Measurements from ENCODE around the gene TPRX2. TPM values are rescaled to one million over a fixed set of nuclear protein-coding genes. Genes with fewer than 3 reads are reported as not detected.

Gene TPRX2
- total and polyA plus RNA-seq, 4 experiments from 2014 or later, result not detected

- no peak overlapping the region for H3K4me3 ChIP-seq (ENCODE audit: low read length in 2 of 2)
- no peaks in the 10 kb centered on the region for H3K4me1 Mint-ChIP-seq
- CTCF ChIA-PET (ENCODE audit: partially characterized antibody), result no interaction called here
- H3K36me3 ChIP-seq (ENCODE audit: insufficient read depth, low read length), result no peaks in the 10 kb centered on the region
- H3K27ac Mint-ChIP-seq, result no peak overlapping the region
- DNase-seq, result no peak
- no peaks in the 10 kb centered on the region for H3K9me3 ChIP-seq (ENCODE audit: control insufficient read depth in 1 of 2, low read length in 2 of 2)
- no peaks in the 10 kb centered on the region for H3K4me1 ChIP-seq (ENCODE audit: insufficient read depth, low read length)
- peaks cover 9 to 20% of the 10 kb centered on the region in 2 donors for H3K27me3 Mint-ChIP-seq
- intact Hi-C loops (cut with micrococcal nuclease), result no loop called here
- H3K27me3 ChIP-seq (ENCODE audit: insufficient read depth, low read length), result no peaks in the 10 kb centered on the region
- H3K4me3 Mint-ChIP-seq, result no peak overlapping the region
- peaks cover 0 to 7% (median 3%) of the 10 kb centered on the region in 8 donors for H3K9me3 Mint-ChIP-seq
- POLR2A ChIA-PET (ENCODE audit: partially characterized antibody), result no interaction called here
- no peaks in the 10 kb centered on the region for H3K36me3 Mint-ChIP-seq
- H3K27ac ChIP-seq (ENCODE audit: low read depth, low read length), result no peak overlapping the region
Measured at GRCh38 chr19:47882890-47883289, 23.9 kb downstream of the TPRX2 start.

DNA sequence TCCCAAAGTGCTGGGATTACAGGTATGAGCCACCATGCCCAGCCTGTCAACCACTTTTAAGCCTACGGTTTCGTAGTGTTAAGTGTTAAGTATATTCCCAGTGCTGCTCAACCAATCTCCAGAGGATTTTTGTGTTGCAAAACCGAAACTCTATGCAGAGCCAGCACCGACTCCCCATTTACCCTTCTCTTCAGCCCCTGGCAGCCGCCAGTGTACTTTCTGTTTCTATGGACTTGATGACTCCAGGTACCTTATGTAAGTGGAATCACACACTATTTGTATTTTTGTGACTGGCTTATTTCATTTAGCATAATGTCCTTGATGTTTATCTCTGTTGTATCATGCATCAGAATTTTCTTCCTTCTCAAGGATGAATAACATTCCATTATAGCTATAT lies 26.0 kb downstream of the TPRX2 start:
- no peak overlapping the region for H3K4me3 Mint-ChIP-seq
- no peak overlapping the region for H3K27ac ChIP-seq (ENCODE audit: low read depth, low read length)
- H3K9me3 Mint-ChIP-seq, result peaks cover 0 to 1% (median 0%) of the 10 kb centered on the region in 8 donors
- intact Hi-C loops (cut with micrococcal nuclease), result no loop called here
- H3K27me3 Mint-ChIP-seq, result peaks cover 15 to 17% of the 10 kb centered on the region in 2 donors
- ChIA-PET CTCF (ENCODE audit: partially characterized antibody) (no interaction called here), POLR2A (ENCODE audit: partially characterized antibody) (no interaction called here)
- no peaks in the 10 kb centered on the region for H3K36me3 ChIP-seq (ENCODE audit: insufficient read depth, low read length)
- H3K36me3 Mint-ChIP-seq, result no peaks in the 10 kb centered on the region
- no peak overlapping the region for H3K4me3 ChIP-seq (ENCODE audit: low read length in 2 of 2)
- no peaks in the 10 kb centered on the region for H3K4me1 ChIP-seq (ENCODE audit: insufficient read depth, low read length)
- H3K27me3 ChIP-seq (ENCODE audit: insufficient read depth, low read length), result no peaks in the 10 kb centered on the region
- no peak for DNase-seq
- H3K27ac Mint-ChIP-seq, result no peak overlapping the region
- no peaks in the 10 kb centered on the region for H3K9me3 ChIP-seq (ENCODE audit: control insufficient read depth in 1 of 2, low read length in 2 of 2)
- H3K4me1 Mint-ChIP-seq, result no peaks in the 10 kb centered on the region

- Histone ChIP-seq H3K27ac (ENCODE audit: low read depth, low read length) (no peak within 1 kb of the TSS), H3K27me3 (ENCODE audit: insufficient read depth, low read length) (no peaks in the 10 kb centered on the region), H3K9me3 (ENCODE audit: control insufficient read depth in 1 of 2, low read length in 2 of 2) (no peaks in the 10 kb centered on the region), H3K4me3 (ENCODE audit: low read length in 2 of 2) (no peak within 1 kb of the TSS), H3K36me3 (ENCODE audit: insufficient read depth, low read length) (no peaks in the 10 kb centered on the region), H3K4me1 (ENCODE audit: insufficient read depth, low read length) (no peaks in the 10 kb centered on the region)
- H3K27me3 Mint-ChIP-seq, result peaks cover 14 to 17% of the 10 kb centered on the region in 2 donors
- H3K36me3 Mint-ChIP-seq, result no peaks in the 10 kb centered on the region
- intact Hi-C loops (cut with micrococcal nuclease), result no loop called here
- DNase-seq, result no peak
- H3K4me1 Mint-ChIP-seq, result peaks cover 0 to 1% (median 0%) of the 10 kb centered on the region in 4 donors
- no peak within 1 kb of the TSS for H3K4me3 Mint-ChIP-seq
- no peak within 1 kb of the TSS for H3K27ac Mint-ChIP-seq
- H3K9me3 Mint-ChIP-seq, result peaks cover 0 to 2% (median 0%) of the 10 kb centered on the region in 8 donors
- CTCF ChIA-PET (ENCODE audit: partially characterized antibody), result no interaction called here
- POLR2A ChIA-PET (ENCODE audit: partially characterized antibody), result no interaction called here
Measured at GRCh38 chr19:47886010-47886559, 27.1 kb downstream of the TPRX2 start, which contains the start of gene SULT2A1. Gene SULT2A1, minus strand, starts transcription at chr19:47886315. Its CDS starts 58 bp downstream, at chr19:47886257.

DNA sequence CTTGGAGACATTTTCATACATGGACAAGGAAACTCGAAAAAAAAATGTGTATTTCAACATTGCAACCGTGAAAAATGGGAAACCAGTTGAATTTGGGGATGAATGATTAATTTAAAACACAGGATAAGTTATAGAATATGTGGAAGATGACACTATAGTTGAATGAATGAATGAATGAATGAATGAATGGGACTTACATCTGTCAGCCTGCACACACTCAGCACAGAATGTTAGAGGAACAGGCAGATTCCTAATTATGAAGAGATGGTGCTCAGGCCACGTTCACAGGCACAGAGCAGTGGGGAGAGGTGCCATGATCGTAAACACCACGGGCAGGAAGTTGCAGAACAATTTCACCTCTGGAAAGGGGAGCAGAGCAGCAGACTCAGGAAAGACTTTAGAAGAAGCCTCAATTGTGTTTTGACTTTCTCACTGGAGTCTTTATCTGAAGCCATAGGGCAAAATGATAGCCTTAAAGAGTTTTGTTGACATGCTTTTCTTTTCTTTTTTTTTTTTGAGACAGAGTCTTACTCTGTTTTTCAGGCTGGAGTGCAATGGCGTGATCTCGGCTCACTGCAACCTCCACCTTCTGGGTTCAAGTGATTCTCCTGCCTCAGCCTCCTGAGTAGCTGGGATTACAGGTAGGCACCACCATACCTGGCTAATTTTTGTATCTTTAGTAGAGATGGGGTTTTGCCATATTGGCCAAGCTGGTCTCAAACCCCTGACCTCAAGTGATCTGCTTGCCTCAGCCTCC lies 32.0 kb downstream of the TPRX2 start:
- CTCF ChIA-PET (ENCODE audit: partially characterized antibody), result interaction anchor here (1.3 kb wide), 1 partner anchor 22 kb away, joined by 5 read pairs; no protein-coding TSS in a partner anchor
- H3K27ac Mint-ChIP-seq, result no peak overlapping the region
- intact Hi-C loops (cut with micrococcal nuclease), result no loop called here
- H3K27me3 ChIP-seq (ENCODE audit: insufficient read depth, low read length), result no peaks in the 10 kb centered on the region
- H3K9me3 ChIP-seq (ENCODE audit: control insufficient read depth in 1 of 2, low read length in 2 of 2), result no peaks in the 10 kb centered on the region
- H3K27ac ChIP-seq (ENCODE audit: low read depth, low read length), result no peak overlapping the region
- no peaks in the 10 kb centered on the region for H3K4me1 ChIP-seq (ENCODE audit: insufficient read depth, low read length)
- no peak overlapping the region for H3K4me3 ChIP-seq (ENCODE audit: low read length in 2 of 2)
- POLR2A ChIA-PET (ENCODE audit: partially characterized antibody), result no interaction called here
- no peaks in the 10 kb centered on the region for H3K36me3 Mint-ChIP-seq
- H3K9me3 Mint-ChIP-seq, result peaks cover 0 to 6% (median 2%) of the 10 kb centered on the region in 8 donors
- DNase-seq, result no peak
- H3K4me3 Mint-ChIP-seq, result no peak overlapping the region
- H3K4me1 Mint-ChIP-seq, result peaks cover 0 to 1% (median 0%) of the 10 kb centered on the region in 4 donors
- H3K36me3 ChIP-seq (ENCODE audit: insufficient read depth, low read length), result no peaks in the 10 kb centered on the region
- H3K27me3 Mint-ChIP-seq, result peaks cover 4 to 9% of the 10 kb centered on the region in 2 donors

- Mint-ChIP-seq H3K4me1 (peaks cover 0 to 1% (median 0%) of the 10 kb centered on the region in 4 donors), H3K27ac (no peak overlapping the region), H3K4me3 (no peak overlapping the region), H3K27me3 (peaks cover 2 to 6% of the 10 kb centered on the region in 2 donors), H3K9me3 (peaks cover 0 to 8% (median 3%) of the 10 kb centered on the region in 8 donors), H3K36me3 (no peaks in the 10 kb centered on the region)
- Histone ChIP-seq H3K36me3 (ENCODE audit: insufficient read depth, low read length) (no peaks in the 10 kb centered on the region), H3K27me3 (ENCODE audit: insufficient read depth, low read length) (no peaks in the 10 kb centered on the region), H3K9me3 (ENCODE audit: control insufficient read depth in 1 of 2, low read length in 2 of 2) (no peaks in the 10 kb centered on the region), H3K4me1 (ENCODE audit: insufficient read depth, low read length) (no peaks in the 10 kb centered on the region), H3K27ac (ENCODE audit: low read depth, low read length) (no peak overlapping the region), H3K4me3 (ENCODE audit: low read length in 2 of 2) (no peak overlapping the region)
- DNase-seq, result no peak
- intact Hi-C loops (cut with micrococcal nuclease), result no loop called here
- ChIA-PET CTCF (ENCODE audit: partially characterized antibody) (interaction anchor here (1.3 kb wide), 1 partner anchor 22 kb away, joined by 5 read pairs; no protein-coding TSS in a partner anchor), POLR2A (ENCODE audit: partially characterized antibody) (no interaction called here)
Measured at GRCh38 chr19:47891622-47891922, 32.5 kb downstream of the TPRX2 start.

DNA sequence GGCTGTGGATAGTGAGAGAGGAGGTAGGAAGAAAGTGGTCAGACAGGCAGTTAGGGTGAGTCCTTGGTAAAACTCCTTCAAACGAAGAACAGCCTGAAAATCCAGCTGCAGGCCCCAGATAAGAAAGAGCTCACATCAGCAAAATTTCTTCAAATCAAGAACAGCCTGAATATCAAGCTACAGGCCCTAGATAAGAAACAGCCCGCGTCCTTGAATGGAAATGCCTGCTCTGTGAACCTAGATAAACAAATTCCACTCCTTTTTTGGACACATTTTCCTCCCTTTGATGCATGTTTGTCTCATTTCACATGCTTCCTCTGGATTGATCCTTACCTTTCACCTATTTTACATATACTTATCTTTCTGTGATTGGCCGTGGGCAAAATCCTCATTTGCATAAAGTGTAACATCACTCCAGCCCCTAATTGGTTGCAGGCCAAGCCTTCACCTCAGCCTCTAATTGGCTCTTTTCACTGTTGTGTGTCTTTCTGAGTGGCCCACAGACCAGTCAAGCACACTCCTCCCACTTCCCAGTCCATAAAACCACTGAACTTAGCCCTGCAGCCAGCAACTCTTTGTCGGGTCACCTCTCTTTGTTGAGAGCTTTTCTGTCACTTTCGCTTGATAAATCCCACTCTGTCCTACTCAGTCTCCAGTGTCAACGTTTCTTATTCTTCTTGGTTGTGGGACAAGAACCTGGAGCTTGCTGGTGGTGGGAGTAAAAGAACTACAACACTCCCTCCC lies 33.1 kb downstream of the TPRX2 start:
- Histone ChIP-seq H3K9me3 (ENCODE audit: control insufficient read depth in 1 of 2, low read length in 2 of 2) (no peaks in the 10 kb centered on the region), H3K36me3 (ENCODE audit: insufficient read depth, low read length) (no peaks in the 10 kb centered on the region), H3K4me1 (ENCODE audit: insufficient read depth, low read length) (no peaks in the 10 kb centered on the region), H3K4me3 (ENCODE audit: low read length in 2 of 2) (no peak overlapping the region), H3K27ac (ENCODE audit: low read depth, low read length) (no peak overlapping the region), H3K27me3 (ENCODE audit: insufficient read depth, low read length) (no peaks in the 10 kb centered on the region)
- no peak overlapping the region for H3K4me3 Mint-ChIP-seq
- no peak overlapping the region for H3K27ac Mint-ChIP-seq
- POLR2A ChIA-PET (ENCODE audit: partially characterized antibody), result no interaction called here
- peaks cover 0 to 8% (median 3%) of the 10 kb centered on the region in 8 donors for H3K9me3 Mint-ChIP-seq
- CTCF ChIA-PET (ENCODE audit: partially characterized antibody), result interaction anchor here (1.3 kb wide), 1 partner anchor 23 kb away, joined by 5 read pairs; no protein-coding TSS in a partner anchor
- intact Hi-C loops (cut with micrococcal nuclease), result no loop called here
- H3K27me3 Mint-ChIP-seq, result peaks cover 2 to 6% of the 10 kb centered on the region in 2 donors
- DNase-seq, result no peak
- peaks cover 0 to 1% (median 0%) of the 10 kb centered on the region in 4 donors for H3K4me1 Mint-ChIP-seq
- no peaks in the 10 kb centered on the region for H3K36me3 Mint-ChIP-seq

GRCh38 chr19:47895165-47895782 lies 36.2 kb downstream of the TPRX2 start:
- H3K36me3 ChIP-seq (ENCODE audit: insufficient read depth, low read length), result no peaks in the 10 kb centered on the region
- H3K9me3 ChIP-seq (ENCODE audit: control insufficient read depth in 1 of 2, low read length in 2 of 2), result no peaks in the 10 kb centered on the region
- Mint-ChIP-seq H3K36me3 (no peaks in the 10 kb centered on the region), H3K4me3 (no peak overlapping the region), H3K27ac (no peak overlapping the region), H3K27me3 (peaks cover 6 to 8% of the 10 kb centered on the region in 2 donors), H3K9me3 (peaks cover 0 to 8% (median 3%) of the 10 kb centered on the region in 8 donors), H3K4me1 (peaks cover 0 to 1% (median 0%) of the 10 kb centered on the region in 4 donors)
- no peaks in the 10 kb centered on the region for H3K4me1 ChIP-seq (ENCODE audit: insufficient read depth, low read length)
- no peak for DNase-seq
- H3K27ac ChIP-seq (ENCODE audit: low read depth, low read length), result no peak overlapping the region
- H3K4me3 ChIP-seq (ENCODE audit: low read length in 2 of 2), result no peak overlapping the region
- ChIA-PET POLR2A (ENCODE audit: partially characterized antibody) (no interaction called here), CTCF (ENCODE audit: partially characterized antibody) (no interaction called here)
- intact Hi-C loops (cut with micrococcal nuclease), result no loop called here
- H3K27me3 ChIP-seq (ENCODE audit: insufficient read depth, low read length), result no peaks in the 10 kb centered on the region

All from CD4-positive, alpha-beta memory T cell (primary cell).